SH-SY5Y (cell line): ENCODE results near the gene MILR1.

Experiments
- GATA2 ChIP-seq: IDR thresholded peaks from 2 replicates; pipeline ENCODE4 v1.6.1; 2011; ENCODE audit warnings: mild to moderate bottlenecking, low read depth, low read length
- GATA3 ChIP-seq: IDR thresholded peaks from 2 replicates; pipeline ENCODE4 v1.6.1; 2011; ENCODE audit warnings: low read depth, mild to moderate bottlenecking, low read length, moderate library complexity

Gene MILR1

GRCh38 chr17:64418506-64419339 is 30.2 kb upstream of the MILR1 start:
- no peak for TF ChIP-seq GATA2
- no peak for TF ChIP-seq GATA3

DNA sequence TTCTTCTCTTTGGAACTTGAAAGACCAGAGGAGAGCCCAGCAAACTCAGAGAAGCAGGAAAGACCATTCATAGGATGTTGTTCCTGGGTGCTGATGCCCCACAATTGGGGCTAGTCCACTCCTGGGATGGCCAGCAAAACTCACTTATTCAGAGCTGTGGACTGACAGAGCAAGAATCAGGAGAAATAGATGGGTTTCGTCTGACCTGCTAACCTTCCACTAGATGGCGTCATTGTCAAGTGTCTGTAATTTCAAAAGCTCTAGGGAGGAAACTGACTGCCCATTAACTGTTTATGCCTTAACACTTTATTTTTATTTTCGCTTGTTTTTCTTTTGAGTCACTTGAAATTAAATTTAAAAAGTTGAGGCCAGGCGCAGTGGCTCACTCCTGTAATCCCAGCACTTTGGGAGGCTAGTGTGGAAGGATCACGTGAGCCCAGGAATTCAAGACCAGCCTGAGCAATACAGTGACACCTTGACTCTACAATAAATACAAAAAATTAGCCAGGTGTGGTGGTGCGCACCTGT is 28.7 kb upstream of the MILR1 start:
- TF ChIP-seq GATA3 (no peak), GATA2 (no peak)

- TF ChIP-seq GATA3 (no peak), GATA2 (no peak)
Measured at GRCh38 chr17:64423881-64424280, 25.0 kb upstream of the MILR1 start.

DNA sequence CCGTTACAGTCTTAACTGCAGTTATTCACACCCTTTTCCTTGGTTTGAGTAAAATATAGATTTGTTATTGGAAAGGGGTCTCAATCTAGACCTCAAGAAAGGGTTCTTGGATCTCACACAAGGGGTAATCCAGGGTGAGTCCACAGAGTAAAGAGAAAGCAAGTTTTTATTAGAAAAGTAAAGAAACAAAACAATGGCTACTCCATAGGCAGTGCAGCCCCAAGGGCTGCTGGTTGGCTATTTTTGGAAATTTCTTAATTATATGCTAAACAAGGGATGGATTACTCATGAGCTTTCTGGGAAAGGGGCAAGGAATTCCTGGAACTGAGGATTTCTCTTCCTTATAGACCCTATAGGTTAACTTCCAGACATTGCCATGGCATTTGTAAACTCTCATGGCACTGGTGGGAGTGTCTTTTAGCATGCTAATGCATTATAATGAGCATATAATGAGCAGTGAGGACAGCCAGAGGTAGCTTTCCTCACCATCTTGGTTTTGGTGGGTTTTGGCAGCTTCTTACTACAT is 24.5 kb upstream of the MILR1 start:
- TF ChIP-seq GATA3, result no peak
- no peak for TF ChIP-seq GATA2

DNA sequence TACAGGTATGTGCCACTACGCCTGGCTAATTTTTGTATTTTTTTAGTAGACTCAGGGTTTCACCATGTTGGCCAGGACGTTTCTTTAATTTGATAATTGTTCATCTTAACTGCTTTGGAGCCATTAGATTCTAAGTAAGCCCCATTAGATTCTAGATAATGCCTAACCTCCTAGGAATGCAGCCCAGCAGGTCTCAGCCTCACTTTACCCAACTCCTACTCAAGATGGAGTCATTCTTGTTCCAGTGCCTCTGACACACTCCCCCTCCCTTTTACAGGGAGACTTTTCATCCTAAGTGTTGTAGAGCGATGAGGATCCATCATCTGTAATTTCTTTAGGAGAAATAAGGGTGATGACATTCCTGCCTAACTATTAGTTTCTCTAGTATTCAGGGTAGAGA is 23.7 kb upstream of the MILR1 start:
- TF ChIP-seq GATA2 (no peak), GATA3 (no peak)

- TF ChIP-seq GATA3 (no peak), GATA2 (no peak)
Measured at GRCh38 chr17:64426596-64426995, 22.3 kb upstream of the MILR1 start.

DNA sequence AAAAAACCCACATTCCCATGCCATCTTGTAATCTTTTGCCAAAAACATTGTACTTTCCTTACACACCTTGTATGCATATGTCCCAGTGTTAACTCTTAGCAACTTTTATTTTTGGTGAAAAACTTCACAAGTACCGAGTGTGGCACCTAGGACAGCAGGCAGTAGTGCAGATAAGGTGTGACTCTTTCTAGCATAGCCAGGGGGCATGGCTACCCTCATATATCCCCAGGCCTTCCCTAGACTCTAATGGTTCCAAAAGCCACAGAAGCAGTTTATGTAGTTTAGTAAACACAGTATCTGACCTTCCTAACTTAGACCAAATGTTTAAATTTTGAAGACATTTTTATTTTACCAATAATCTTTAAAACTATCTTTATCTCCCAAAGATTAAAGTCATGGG is 20.5 kb upstream of the MILR1 start:
- TF ChIP-seq GATA3, result no peak
- TF ChIP-seq GATA2, result no peak

GRCh38 chr17:64431534-64431933 is 17.4 kb upstream of the MILR1 start:
- TF ChIP-seq GATA2, result no peak
- TF ChIP-seq GATA3, result no peak

GRCh38 chr17:64437944-64438525 is 10.9 kb upstream of the MILR1 start:
- no peak for TF ChIP-seq GATA3
- no peak for TF ChIP-seq GATA2

- TF ChIP-seq GATA2 (no peak), GATA3 (no peak)
Measured at GRCh38 chr17:64439956-64440355, 9.0 kb upstream of the MILR1 start.

- TF ChIP-seq GATA2, result no peak
- no peak for TF ChIP-seq GATA3
Measured at GRCh38 chr17:64441772-64442540, 7.0 kb upstream of the MILR1 start.

- no peak for TF ChIP-seq GATA3
- TF ChIP-seq GATA2, result no peak
Measured at GRCh38 chr17:64442541-64442971, 6.4 kb upstream of the MILR1 start.

GRCh38 chr17:64443086-64443760 is 5.7 kb upstream of the MILR1 start:
- TF ChIP-seq GATA2 (no peak), GATA3 (no peak)

DNA sequence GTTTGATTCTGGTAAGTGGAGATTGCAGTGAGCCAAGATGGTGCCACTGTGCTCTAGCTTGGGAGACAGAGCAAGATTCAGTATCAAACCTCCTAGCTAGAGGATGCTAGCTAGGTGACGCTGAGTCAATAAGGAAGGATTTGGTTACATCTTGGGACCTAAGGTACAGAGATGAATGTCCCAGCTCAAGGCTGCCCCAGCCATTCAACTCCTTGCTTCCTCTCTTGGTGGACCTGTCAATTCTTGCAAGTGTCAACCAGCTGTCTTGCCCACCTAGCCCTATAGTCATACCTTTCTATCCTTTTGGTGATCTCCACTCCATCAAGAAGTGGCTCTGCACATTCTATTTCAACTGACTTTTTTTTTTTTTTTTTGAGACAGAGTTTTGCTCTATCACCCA is 1.4 kb upstream of the MILR1 start:
- TF ChIP-seq GATA3, result no peak
- TF ChIP-seq GATA2, result no peak

- no peak for TF ChIP-seq GATA3
- TF ChIP-seq GATA2, result no peak
Measured at GRCh38 chr17:64449545-64449944, 630 bp downstream of the MILR1 start.
